NCI-H2171 (cell line): ENCODE data around the gene SVOP.
"Not testable (repeated sequence)": the region's sequence is repeated elsewhere in the genome, so short reads cannot be mapped to it uniquely, and the experiment has no call there.

Experiments used
- DNase-seq: peaks from one replicate; lab custom pipeline; 2025; lab: John Stamatoyannopoulos, UW

Gene SVOP

GRCh38 chr12:109029411-109029810, 8.5 kb upstream of the SVOP start:
- no peak for DNase-seq

- DNase-seq = not testable (repeated sequence)
Measured at GRCh38 chr12:109028624-109029023, 7.8 kb upstream of the SVOP start.

- DNase-seq = no peak
Measured at GRCh38 chr12:109027767-109028166, 6.9 kb upstream of the SVOP start.

- peak; percentile 10 for DNase-seq
Measured at GRCh38 chr12:109020146-109020795, 597 bp downstream of the SVOP start.

- peak; percentile 14 for DNase-seq
Measured at GRCh38 chr12:109018296-109018695, 2.6 kb downstream of the SVOP start.

- DNase-seq = no peak
Measured at GRCh38 chr12:109016978-109017377, 3.9 kb downstream of the SVOP start.

- DNase-seq = no peak
Measured at GRCh38 chr12:109016016-109016415, 4.9 kb downstream of the SVOP start.

GRCh38 chr12:109014984-109015765, 5.7 kb downstream of the SVOP start:
- DNase-seq = no peak

- DNase-seq = no peak
Measured at GRCh38 chr12:109010259-109010658, 10.6 kb downstream of the SVOP start.

GRCh38 chr12:109009766-109010165, 11.1 kb downstream of the SVOP start:
- DNase-seq = no peak

- DNase-seq = no peak
Measured at GRCh38 chr12:109004017-109004416, 16.9 kb downstream of the SVOP start.

GRCh38 chr12:108996320-108996719, 24.5 kb downstream of the SVOP start:
- no peak for DNase-seq

- DNase-seq = no peak
Measured at GRCh38 chr12:108995370-108995992, 25.4 kb downstream of the SVOP start.

- DNase-seq = not testable (repeated sequence)
Measured at GRCh38 chr12:108990103-108990502, 30.8 kb downstream of the SVOP start.

GRCh38 chr12:108989376-108989775, 31.5 kb downstream of the SVOP start:
- DNase-seq = no peak

GRCh38 chr12:108985750-108986149, 35.1 kb downstream of the SVOP start:
- no peak for DNase-seq

GRCh38 chr12:108983227-108983626, 37.6 kb downstream of the SVOP start:
- no peak for DNase-seq

- no peak for DNase-seq
Measured at GRCh38 chr12:108982621-108983219, 38.1 kb downstream of the SVOP start.

- no peak for DNase-seq
Measured at GRCh38 chr12:108981835-108982234, 39.0 kb downstream of the SVOP start.

GRCh38 chr12:108980831-108981618, 39.8 kb downstream of the SVOP start:
- DNase-seq = no peak

- no peak for DNase-seq
Measured at GRCh38 chr12:108977360-108977759, 43.5 kb downstream of the SVOP start.

- DNase-seq = no peak
Measured at GRCh38 chr12:108975024-108975593, 45.8 kb downstream of the SVOP start.
